ENCODE data around the gene KRTAP5-6.

KRTAP5-6 gene

GRCh38 chr11:1727861-1728260 lies 30.9 kb downstream of the KRTAP5-6 start:
- H3K4me1 ChIP-seq (ENCODE audit: control insufficient read depth, insufficient read depth, low read length): no peaks in the 10 kb centered on the region
- CTCF ChIA-PET: no interaction called here
- no peaks in the 10 kb centered on the region for H3K36me3 ChIP-seq (ENCODE audit: control insufficient read depth in 2 of 2, insufficient read depth in 1 of 2, low read length in 2 of 2)
- POLR2A ChIA-PET: no interaction called here
- H3K4me3 ChIP-seq (ENCODE audit: low read depth, low read length): no peak overlapping the region
- no peak for TF ChIP-seq ZNF626 (tag by site-specific recombination; IDR thresholded peaks at IDR 0.05)
- no peak for TF ChIP-seq ZNF585B (tag by site-specific recombination; IDR thresholded peaks at IDR 0.05)
- no peak for TF ChIP-seq ZNF138 (tag by site-specific recombination; IDR thresholded peaks at IDR 0.05; ENCODE audit: borderline replicate concordance)
- no peak for TF ChIP-seq ZNF2 (tag by site-specific recombination; IDR thresholded peaks at IDR 0.05)
- TF ChIP-seq EGR2 (tag by site-specific recombination; IDR thresholded peaks at IDR 0.05; ENCODE audit: low read depth): no peak
- no peak for TF ChIP-seq SALL2 (tag by site-specific recombination; IDR thresholded peaks at IDR 0.05; ENCODE audit: borderline replicate concordance)
- TF ChIP-seq ZBTB10 (tag by site-specific recombination; IDR thresholded peaks at IDR 0.05): no peak
- TF ChIP-seq ZNF521 (tag by site-specific recombination; IDR thresholded peaks at IDR 0.05): no peak
- TF ChIP-seq ZNF623 (tag by site-specific recombination; IDR thresholded peaks at IDR 0.05): no peak
- TF ChIP-seq ZEB2 (tag by site-specific recombination; IDR thresholded peaks at IDR 0.05): no peak
- H3K27ac ChIP-seq (ENCODE audit: extremely low read depth, low read depth, low read length): no peak overlapping the region
- H3K9me3 ChIP-seq (ENCODE audit: control insufficient read depth, insufficient read depth, low read depth, low read length): no peaks in the 10 kb centered on the region

DNA sequence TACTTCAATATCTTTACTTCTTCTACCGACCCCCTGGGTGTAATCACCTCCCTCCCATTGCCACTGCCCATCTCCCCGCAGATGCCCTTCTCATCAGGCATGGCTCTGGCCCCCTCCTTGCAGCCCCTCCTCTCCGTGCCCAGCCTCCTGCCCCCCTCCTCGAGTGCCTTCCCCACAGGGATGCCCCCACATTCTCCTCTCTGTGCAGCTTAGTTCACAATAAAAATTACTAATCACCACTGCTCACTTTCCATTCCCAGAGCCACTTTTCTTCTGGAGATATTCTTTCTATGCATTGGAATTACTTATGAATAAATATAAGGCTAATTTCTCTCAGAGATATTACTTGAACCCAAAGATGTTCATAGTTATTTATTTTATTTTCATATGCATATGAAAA lies 31.3 kb downstream of the KRTAP5-6 start:
- ChIA-PET CTCF (no interaction called here), POLR2A (no interaction called here)
- no peak overlapping the region for H3K4me3 ChIP-seq (ENCODE audit: low read depth, low read length)
- H3K27ac ChIP-seq (ENCODE audit: extremely low read depth, low read depth, low read length): no peak overlapping the region
- no peaks in the 10 kb centered on the region for H3K4me1 ChIP-seq (ENCODE audit: control insufficient read depth, insufficient read depth, low read length)
- TF ChIP-seq ZFHX2 (tag by site-specific recombination; conservative IDR thresholded peaks at IDR 0.05): no peak
- no peak for TF ChIP-seq ZNF596 (tag by site-specific recombination; IDR thresholded peaks at IDR 0.05)
- H3K9me3 ChIP-seq (ENCODE audit: control insufficient read depth, insufficient read depth, low read depth, low read length): no peaks in the 10 kb centered on the region
- no peaks in the 10 kb centered on the region for H3K36me3 ChIP-seq (ENCODE audit: control insufficient read depth in 2 of 2, insufficient read depth in 1 of 2, low read length in 2 of 2)

- ChIA-PET CTCF (no interaction called here), POLR2A (no interaction called here)
- Histone ChIP-seq H3K4me1 (ENCODE audit: control insufficient read depth, insufficient read depth, low read length) (no peaks in the 10 kb centered on the region), H3K9me3 (ENCODE audit: control insufficient read depth, insufficient read depth, low read depth, low read length) (no peaks in the 10 kb centered on the region), H3K4me3 (ENCODE audit: low read depth, low read length) (no peak overlapping the region), H3K36me3 (ENCODE audit: control insufficient read depth in 2 of 2, insufficient read depth in 1 of 2, low read length in 2 of 2) (no peaks in the 10 kb centered on the region), H3K27ac (ENCODE audit: extremely low read depth, low read depth, low read length) (no peak overlapping the region)
- TF ChIP-seq, protein P1, sequence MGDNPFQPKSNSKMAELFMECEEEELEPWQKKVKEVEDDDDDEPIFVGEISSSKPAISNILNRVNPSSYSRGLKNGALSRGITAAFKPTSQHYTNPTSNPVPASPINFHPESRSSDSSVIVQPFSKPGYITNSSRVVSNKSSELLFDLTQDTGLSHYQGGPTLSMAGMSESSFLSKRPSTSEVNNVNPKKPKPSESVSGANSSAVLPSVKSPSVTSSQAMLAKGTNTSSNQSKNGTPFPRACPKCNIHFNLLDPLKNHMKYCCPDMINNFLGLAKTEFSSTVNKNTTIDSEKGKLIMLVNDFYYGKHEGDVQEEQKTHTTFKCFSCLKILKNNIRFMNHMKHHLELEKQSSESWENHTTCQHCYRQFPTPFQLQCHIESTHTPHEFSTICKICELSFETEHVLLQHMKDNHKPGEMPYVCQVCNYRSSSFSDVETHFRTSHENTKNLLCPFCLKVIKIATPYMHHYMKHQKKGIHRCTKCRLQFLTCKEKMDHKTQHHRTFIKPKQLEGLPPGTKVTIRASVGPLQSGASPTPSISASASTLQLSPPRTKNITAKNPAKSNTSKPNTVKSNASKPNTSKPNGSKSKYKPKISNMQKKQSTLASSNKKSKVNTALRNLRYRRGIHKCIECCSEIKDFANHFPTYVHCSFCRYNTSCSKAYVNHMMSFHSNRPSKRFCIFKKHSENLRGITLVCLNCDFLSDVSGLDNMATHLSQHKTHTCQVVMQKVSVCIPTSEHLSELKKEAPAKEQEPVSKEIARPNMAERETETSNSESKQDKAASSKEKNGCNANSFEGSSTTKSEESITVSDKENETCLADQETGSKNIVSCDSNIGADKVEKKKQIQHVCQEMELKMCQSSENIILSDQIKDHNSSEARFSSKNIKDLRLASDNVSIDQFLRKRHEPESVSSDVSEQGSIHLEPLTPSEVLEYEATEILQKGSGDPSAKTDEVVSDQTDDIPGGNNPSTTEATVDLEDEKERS (tag by site-specific recombination; IDR thresholded peaks at IDR 0.05): no peak
- TF ChIP-seq ZBTB21 (tag by site-specific recombination; IDR thresholded peaks at IDR 0.05) (no peak), ZNF521 (tag by site-specific recombination; IDR thresholded peaks at IDR 0.05) (no peak), ZNF580 (tag by site-specific recombination; IDR thresholded peaks at IDR 0.05) (no peak), ZNF248 (tag by site-specific recombination; IDR thresholded peaks at IDR 0.05) (no peak)
These were observed 32.1 kb downstream of the KRTAP5-6 start for GRCh38 chr11:1728931-1729691.
